SK-N-SH treated with all-trans-retinoic acid at 6 μM for 48 hours (cell line): ENCODE data around the gene RAB4A.

Experiments
- ATAC-seq: fragments of 200-7000 bp; cut with Tn5 transposase; 3 replicates; pipeline ENCODE4 v1.9.1; 2020; ENCODE audit warnings: mild to moderate bottlenecking, moderate library complexity
- ARNTL ChIP-seq: fragments of 450-650 bp; formaldehyde crosslinking; IDR thresholded peaks from 2 replicates; pipeline ENCODE4 v1.5.0; 2020; ENCODE audit warnings: low read depth, mild to moderate bottlenecking, moderate library complexity, borderline replicate concordance
- BACH2 ChIP-seq: fragments of 250-450 bp; sonication (Bioruptor Pico); IDR thresholded peaks from 2 replicates; pipeline ENCODE4 v1.9.0; 2021; ENCODE audit warnings: mild to moderate bottlenecking, borderline replicate concordance
- CSDC2 ChIP-seq: fragments of 250-450 bp; sonication (Bioruptor Pico); IDR thresholded peaks from 2 replicates; pipeline ENCODE4 v1.5.0; 2020; ENCODE audit warnings: mild to moderate bottlenecking, moderate library complexity
- CSRNP3 ChIP-seq: fragments of 250-450 bp; sonication (Bioruptor Pico); IDR thresholded peaks from 2 replicates; pipeline ENCODE4 v1.5.1; 2021; ENCODE audit warnings: mild to moderate bottlenecking, moderate library complexity
- ESRRG ChIP-seq: fragments of 250-450 bp; sonication (Bioruptor Pico); IDR thresholded peaks from 2 replicates; pipeline ENCODE4 v1.6.1; 2021; ENCODE audit warnings: mild to moderate bottlenecking
- GLIS3 ChIP-seq: fragments of 250-450 bp; sonication (Bioruptor Pico); IDR thresholded peaks from 2 replicates; pipeline ENCODE4 v1.5.0; 2020; ENCODE audit warnings: mild to moderate bottlenecking, moderate library complexity
- ISL1 ChIP-seq: fragments of 250-450 bp; sonication (Bioruptor Pico); IDR thresholded peaks from 2 replicates; pipeline ENCODE4 v2.1.2; 2022; ENCODE audit warnings: mild to moderate bottlenecking, moderate library complexity
- OSR1 ChIP-seq: fragments of 250-450 bp; sonication (Bioruptor Pico); IDR thresholded peaks from 2 replicates; pipeline ENCODE4 v1.8.0; 2022; ENCODE audit warnings: moderate library complexity, mild to moderate bottlenecking, inconsistent platforms
- PATZ1 ChIP-seq: fragments of 250-450 bp; sonication (Bioruptor Pico); IDR thresholded peaks from 2 replicates; pipeline ENCODE4 v1.8.0; 2020; ENCODE audit warnings: mild to moderate bottlenecking, moderate library complexity, borderline replicate concordance
- POU6F1 ChIP-seq: fragments of 250-450 bp; sonication (Bioruptor Pico); IDR thresholded peaks from 2 replicates; pipeline ENCODE4 v1.8.0; 2021; ENCODE audit warnings: low read depth, mild to moderate bottlenecking, moderate library complexity, borderline replicate concordance
- PPARA ChIP-seq: fragments of 250-450 bp; sonication (Bioruptor Pico); IDR thresholded peaks from 2 replicates; pipeline ENCODE4 v1.5.0; 2020; ENCODE audit warnings: mild to moderate bottlenecking, borderline replicate concordance
- RARB ChIP-seq: fragments of 250-450 bp; sonication (Bioruptor Pico); IDR thresholded peaks from 2 replicates; pipeline ENCODE4 v1.8.0; 2021; ENCODE audit warnings: mild to moderate bottlenecking, moderate library complexity
- SNAI2 ChIP-seq: fragments of 250-450 bp; sonication (Bioruptor Pico); IDR thresholded peaks from 2 replicates; pipeline ENCODE4 v1.5.0; 2020; ENCODE audit warnings: mild to moderate bottlenecking, moderate library complexity
- TCF4 ChIP-seq: fragments of 250-450 bp; sonication (Bioruptor Pico); IDR thresholded peaks from 2 replicates; pipeline ENCODE4 v1.8.0; 2021; ENCODE audit warnings: mild to moderate bottlenecking, moderate library complexity, borderline replicate concordance
- TOX ChIP-seq: fragments of 250-450 bp; sonication (Bioruptor Pico); IDR thresholded peaks from 2 replicates; pipeline ENCODE4 v1.8.0; 2021; ENCODE audit warnings: mild to moderate bottlenecking, moderate library complexity, borderline replicate concordance
- ZC3H10 ChIP-seq: fragments of 250-450 bp; sonication (Bioruptor Pico); IDR thresholded peaks from 2 replicates; pipeline ENCODE4 v1.5.1; 2021; ENCODE audit warnings: mild to moderate bottlenecking, moderate library complexity
- ZFP3 ChIP-seq: fragments of 250-450 bp; sonication (Bioruptor Pico); IDR thresholded peaks from 2 replicates; pipeline ENCODE4 v1.5.0; 2020; ENCODE audit warnings: mild to moderate bottlenecking, moderate library complexity
- ZFP30 ChIP-seq: fragments of 450-650 bp; formaldehyde crosslinking; IDR thresholded peaks from 2 replicates; pipeline ENCODE4 v1.5.0; 2022; ENCODE audit warnings: mild to moderate bottlenecking, moderate library complexity
- ZNF565 ChIP-seq: fragments of 450-650 bp; formaldehyde crosslinking; conservative IDR thresholded peaks from 2 replicates; pipeline ENCODE4 v1.5.0; 2020; ENCODE audit warnings: low read depth, mild to moderate bottlenecking, moderate library complexity
- ZNF70 ChIP-seq: fragments of 450-650 bp; formaldehyde crosslinking; IDR thresholded peaks from 2 replicates; pipeline ENCODE4 v1.5.0; 2020; ENCODE audit warnings: mild to moderate bottlenecking, moderate library complexity
- ZNF8 ChIP-seq: fragments of 450-650 bp; formaldehyde crosslinking; IDR thresholded peaks from 2 replicates; pipeline ENCODE4 v1.5.0; 2020; ENCODE audit warnings: mild to moderate bottlenecking, moderate library complexity
- TF ChIP-seq, protein P1 (sequence below): fragments of 250-450 bp; sonication (Bioruptor Pico); IDR thresholded peaks from 2 replicates; pipeline ENCODE4 v1.5.0; 2020; ENCODE audit warnings: mild to moderate bottlenecking, moderate library complexity
- TF ChIP-seq, protein P2 (sequence below): fragments of 250-450 bp; sonication (Bioruptor Pico); IDR thresholded peaks from 2 replicates; pipeline ENCODE4 v1.5.1; 2020; ENCODE audit warnings: low read depth, mild to moderate bottlenecking, moderate library complexity

The RAB4A gene

GRCh38 chr1:229349463-229350385 is 78.8 kb downstream of the RAB4A start:
- TF ChIP-seq CSDC2 (CRISPR knock-in tag) (no peak), CSRNP3 (no peak), ISL1 (CRISPR knock-in tag) (no peak), RARB (CRISPR knock-in tag) (no peak), ZNF8 (CRISPR knock-in tag) (no peak), ZC3H10 (CRISPR knock-in tag) (no peak), GLIS3 (CRISPR knock-in tag) (no peak), ESRRG (no peak), TCF4 (no peak), PPARA (CRISPR knock-in tag) (no peak), TOX (CRISPR knock-in tag) (no peak), POU6F1 (no peak), ZNF70 (CRISPR knock-in tag) (no peak), ARNTL (CRISPR knock-in tag) (no peak), SNAI2 (CRISPR knock-in tag) (no peak), ZFP30 (no peak), BACH2 (CRISPR knock-in tag) (no peak), OSR1 (CRISPR knock-in tag) (no peak)
- TF ChIP-seq, protein P1, sequence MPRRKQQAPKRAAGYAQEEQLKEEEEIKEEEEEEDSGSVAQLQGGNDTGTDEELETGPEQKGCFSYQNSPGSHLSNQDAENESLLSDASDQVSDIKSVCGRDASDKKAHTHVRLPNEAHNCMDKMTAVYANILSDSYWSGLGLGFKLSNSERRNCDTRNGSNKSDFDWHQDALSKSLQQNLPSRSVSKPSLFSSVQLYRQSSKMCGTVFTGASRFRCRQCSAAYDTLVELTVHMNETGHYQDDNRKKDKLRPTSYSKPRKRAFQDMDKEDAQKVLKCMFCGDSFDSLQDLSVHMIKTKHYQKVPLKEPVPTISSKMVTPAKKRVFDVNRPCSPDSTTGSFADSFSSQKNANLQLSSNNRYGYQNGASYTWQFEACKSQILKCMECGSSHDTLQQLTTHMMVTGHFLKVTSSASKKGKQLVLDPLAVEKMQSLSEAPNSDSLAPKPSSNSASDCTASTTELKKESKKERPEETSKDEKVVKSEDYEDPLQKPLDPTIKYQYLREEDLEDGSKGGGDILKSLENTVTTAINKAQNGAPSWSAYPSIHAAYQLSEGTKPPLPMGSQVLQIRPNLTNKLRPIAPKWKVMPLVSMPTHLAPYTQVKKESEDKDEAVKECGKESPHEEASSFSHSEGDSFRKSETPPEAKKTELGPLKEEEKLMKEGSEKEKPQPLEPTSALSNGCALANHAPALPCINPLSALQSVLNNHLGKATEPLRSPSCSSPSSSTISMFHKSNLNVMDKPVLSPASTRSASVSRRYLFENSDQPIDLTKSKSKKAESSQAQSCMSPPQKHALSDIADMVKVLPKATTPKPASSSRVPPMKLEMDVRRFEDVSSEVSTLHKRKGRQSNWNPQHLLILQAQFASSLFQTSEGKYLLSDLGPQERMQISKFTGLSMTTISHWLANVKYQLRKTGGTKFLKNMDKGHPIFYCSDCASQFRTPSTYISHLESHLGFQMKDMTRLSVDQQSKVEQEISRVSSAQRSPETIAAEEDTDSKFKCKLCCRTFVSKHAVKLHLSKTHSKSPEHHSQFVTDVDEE (CRISPR knock-in tag) = no peak
- TF ChIP-seq, protein P2, sequence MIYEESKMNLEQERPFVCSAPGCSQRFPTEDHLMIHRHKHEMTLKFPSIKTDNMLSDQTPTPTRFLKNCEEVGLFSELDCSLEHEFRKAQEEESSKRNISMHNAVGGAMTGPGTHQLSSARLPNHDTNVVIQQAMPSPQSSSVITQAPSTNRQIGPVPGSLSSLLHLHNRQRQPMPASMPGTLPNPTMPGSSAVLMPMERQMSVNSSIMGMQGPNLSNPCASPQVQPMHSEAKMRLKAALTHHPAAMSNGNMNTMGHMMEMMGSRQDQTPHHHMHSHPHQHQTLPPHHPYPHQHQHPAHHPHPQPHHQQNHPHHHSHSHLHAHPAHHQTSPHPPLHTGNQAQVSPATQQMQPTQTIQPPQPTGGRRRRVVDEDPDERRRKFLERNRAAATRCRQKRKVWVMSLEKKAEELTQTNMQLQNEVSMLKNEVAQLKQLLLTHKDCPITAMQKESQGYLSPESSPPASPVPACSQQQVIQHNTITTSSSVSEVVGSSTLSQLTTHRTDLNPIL = no peak
- ATAC-seq = no peak

GRCh38 chr1:229352975-229353374 is 82.1 kb downstream of the RAB4A start:
- ATAC-seq = no peak
- TF ChIP-seq GLIS3 (CRISPR knock-in tag) (no peak), SNAI2 (CRISPR knock-in tag) (no peak), ZFP30 (no peak), POU6F1 (no peak), BACH2 (CRISPR knock-in tag) (no peak)

DNA sequence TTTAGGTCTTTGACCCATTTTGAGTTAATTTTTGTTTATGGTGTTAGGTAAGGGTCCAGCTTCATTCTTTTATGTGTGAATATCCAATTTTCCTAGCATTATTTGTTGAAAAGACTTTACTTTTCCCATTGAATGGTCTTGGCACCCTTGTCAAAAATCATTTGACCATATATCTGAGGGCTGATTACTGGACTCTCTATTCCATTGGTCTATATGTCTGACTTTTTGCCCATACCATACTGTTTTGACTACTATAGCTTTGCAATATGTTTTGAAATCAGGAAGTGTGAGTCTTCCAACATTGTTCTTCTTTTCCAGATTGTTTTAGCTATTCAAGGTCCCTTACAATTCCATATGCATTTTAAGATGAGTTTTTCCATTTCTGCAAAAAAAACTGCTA is 83.3 kb downstream of the RAB4A start:
- no peak for ATAC-seq
- no peak for TF ChIP-seq ZNF565 (CRISPR knock-in tag)
- no peak for TF ChIP-seq ARNTL (CRISPR knock-in tag)
- no peak for TF ChIP-seq BACH2 (CRISPR knock-in tag)
- TF ChIP-seq CSDC2 (CRISPR knock-in tag) = no peak
- no peak for TF ChIP-seq ZFP3
- TF ChIP-seq ISL1 (CRISPR knock-in tag) = no peak
- no peak for TF ChIP-seq PATZ1 (CRISPR knock-in tag)
- no peak for TF ChIP-seq ZNF70 (CRISPR knock-in tag)
- TF ChIP-seq POU6F1 = no peak
- no peak for TF ChIP-seq OSR1 (CRISPR knock-in tag)
